Measurements from ENCODE around the gene ATP6V0C.

GRCh38 chr16:2498531-2499253, 15.1 kb upstream of the ATP6V0C start:
- TF ChIP-seq CTCF (conservative IDR thresholded peaks at IDR 0.05; ENCODE audit: low read depth, low read length) (no peak), EZH2phosphoT487 (IDR thresholded peaks at IDR 0.05; ENCODE audit: borderline replicate concordance, low read length) (no peak)

Data from PC-3 (cell line).